GM12878 (cell line): ENCODE data around the gene GMDS. TPM values are rescaled to one million over a fixed set of nuclear protein-coding genes. Genes with fewer than 3 reads are reported as not detected.

Source experiments
- ATAC-seq: fragments of 200-7000 bp; cut with Tn5 transposase; 3 replicates; pipeline ENCODE4 v1.9.1; 2020; ENCODE audit warnings: mild to moderate bottlenecking, moderate library complexity
- BruUV-seq: library from RNA; stranded (reverse); fragments of 400-500 nt; replicated peaks from 2 replicates; lab custom pipeline; 2021; lab: Mats Ljungman, UMichigan
- CTCF ChIA-PET: fragments of 300-600 bp; sonication (Branson Sonifier 250); formaldehyde crosslinking; extraction: SDS; loops from one replicate; lab custom pipeline; 2021; ENCODE audit warnings: inconsistent platforms; lab: Yijun Ruan, JAX
- POLR2A ChIA-PET: fragments of 350-600 bp; formaldehyde crosslinking; extraction: SDS; loops from one replicate; lab custom pipeline; 2021; ENCODE audit warnings: inconsistent platforms; lab: Charles Lee
- RAD21 ChIA-PET: fragments of 300-600 bp; sonication (Branson Sonifier 250); formaldehyde crosslinking; loops from one replicate; lab custom pipeline; 2023; ENCODE audit warnings: antibody characterized with exemption; ENCODE audit not compliant: unreplicated experiment; lab: Charles Lee
- SMC1A ChIA-PET: fragments of 300-600 bp; sonication (Branson Sonifier 250); formaldehyde crosslinking; loops from one replicate; lab custom pipeline; 2023; ENCODE audit not compliant: unreplicated experiment, uncharacterized antibody; lab: Charles Lee
- DNase-seq: peaks from one replicate; pipeline ENCODE4 v3.0.0-alpha.2; 2011; ENCODE audit warnings: low read depth, low spot score
- FAIRE-seq: peaks from 3 replicates; lab custom pipeline; 2011; peaks lifted over from hg19 to GRCh38; lab: Jason Lieb, UNC
- H2AFZ ChIP-seq: 2 replicates; pipeline ENCODE4 v1.6.0; 2011; ENCODE audit warnings: low read depth, low read length, control low read depth; ENCODE audit not compliant: control insufficient read depth
- H3K27ac ChIP-seq: 2 replicates; pipeline ENCODE4 v1.5.1; 2011; ENCODE audit warnings: control low read depth; ENCODE audit not compliant: control insufficient read depth, insufficient read depth
- H3K27me3 ChIP-seq, 2 experiments: replicated peaks in 1 of 2; 2 replicates each; pipeline versions ENCODE4 v1.6.0 to v1.6.1; 2011; ENCODE audit warnings: low read length in 1 of 2; ENCODE audit not compliant: control insufficient read depth in 2 of 2, insufficient read depth in 2 of 2
- H3K36me3 ChIP-seq, 2 experiments: 2 replicates each; pipeline ENCODE4 v1.5.1; 2011; ENCODE audit warnings: low read length in 1 of 2; ENCODE audit not compliant: control insufficient read depth in 2 of 2, insufficient read depth in 2 of 2
- H3K4me1 ChIP-seq: 2 replicates; pipeline ENCODE4 v1.6.1; 2011; ENCODE audit warnings: mild to moderate bottlenecking, low read length, moderate library complexity, mixed read lengths; ENCODE audit not compliant: control insufficient read depth, insufficient read depth
- H3K4me2 ChIP-seq: 2 replicates; pipeline ENCODE4 v1.6.0; 2011; ENCODE audit warnings: control low read depth; ENCODE audit not compliant: control insufficient read depth, insufficient read depth
- H3K4me3 ChIP-seq: fragments of 200-600 bp; sonication (generic); 2 replicates; pipeline ENCODE4 v1.5.1; 2016
- H3K79me2 ChIP-seq: 2 replicates; pipeline ENCODE4 v1.6.0; 2011; ENCODE audit warnings: low read length; ENCODE audit not compliant: control insufficient read depth, insufficient read depth
- H3K9ac ChIP-seq: 2 replicates; pipeline ENCODE4 v1.8.0; 2011; ENCODE audit warnings: low read length, control low read depth, mixed read lengths; ENCODE audit not compliant: control insufficient read depth, insufficient read depth
- H3K9me3 ChIP-seq: replicated peaks from 3 replicates; pipeline ENCODE4 v1.5.1; 2011; ENCODE audit warnings: mild to moderate bottlenecking, low read length; ENCODE audit not compliant: control insufficient read depth, insufficient read depth
- H4K20me1 ChIP-seq: 2 replicates; pipeline ENCODE4 v1.6.0; 2011; ENCODE audit not compliant: control insufficient read depth, insufficient read depth
- BCL11A ChIP-seq: IDR thresholded peaks from 2 replicates; pipeline ENCODE4 v1.6.1; 2011; ENCODE audit warnings: low read depth, low read length
- BHLHE40 ChIP-seq, 2 experiments: fragments of 450-650 bp in 1 of 2; IDR thresholded peaks; 2 replicates each; pipeline ENCODE4 v1.6.1; 2011 to 2017; ENCODE audit warnings: low read depth in 2 of 2, borderline replicate concordance in 1 of 2, improper control_type of control experiment in 1 of 2, low read length in 1 of 2, mild to moderate bottlenecking in 1 of 2
- GATAD2B ChIP-seq: fragments of 450-650 bp; conservative IDR thresholded peaks from 2 replicates; pipeline ENCODE4 v1.6.1; 2017; ENCODE audit warnings: low read depth, mild to moderate bottlenecking, moderate library complexity
- MAX ChIP-seq: IDR thresholded peaks from 2 replicates; pipeline ENCODE4 v1.6.1; 2012; ENCODE audit warnings: low read depth, low read length, improper control_type of control experiment
- PBX3 ChIP-seq: IDR thresholded peaks from 2 replicates; pipeline ENCODE4 v1.6.1; 2011; ENCODE audit warnings: mild to moderate bottlenecking, low read depth, low read length, moderate library complexity; ENCODE audit not compliant: insufficient replicate concordance
- REST ChIP-seq: IDR thresholded peaks from 2 replicates; pipeline ENCODE4 v1.6.1; 2012; ENCODE audit warnings: mild to moderate bottlenecking, low read depth, low read length
- SIN3A ChIP-seq: IDR thresholded peaks from 2 replicates; pipeline ENCODE4 v1.6.1; 2012; ENCODE audit warnings: low read depth, low read length, improper control_type of control experiment
- SPI1 ChIP-seq: IDR thresholded peaks from 2 replicates; pipeline ENCODE4 v1.6.1; 2011; ENCODE audit warnings: low read depth, mild to moderate bottlenecking, low read length, moderate library complexity, borderline replicate concordance; ENCODE audit not compliant: insufficient read depth
- TBL1XR1 ChIP-seq: IDR thresholded peaks from 2 replicates; pipeline ENCODE4 v1.6.1; 2012; ENCODE audit warnings: low read depth, low read length, improper control_type of control experiment
- TCF7 ChIP-seq: IDR thresholded peaks from 2 replicates; pipeline ENCODE4 v1.6.1; 2014; ENCODE audit warnings: antibody characterized with exemption, borderline replicate concordance
- WGBS: methylation state at CpG from one replicate; pipeline ENCODE4 v1.1.6; 2016; ENCODE audit warnings: low lambda C conversion rate; ENCODE audit not compliant: insufficient replicate concordance, insufficient coverage; ENCODE audit errors: missing lambda C conversion rate; 5-methylcytosine and 5-hydroxymethylcytosine counted together
- in situ Hi-C: fragments of 300-500 bp; cut with MboI; formaldehyde crosslinking; loops from 9 replicates; pipeline ENCODE4 v1.14.3; 2018; ENCODE audit warnings: mixed read lengths
- intact Hi-C: fragments of 100-400 bp; cut with micrococcal nuclease; formaldehyde crosslinking; loops from one replicate; pipeline ENCODE4 v1.14.2; 2022; ENCODE audit not compliant: unreplicated experiment
- polyA plus RNA-seq, 11 experiments: library from polyadenylated mRNA; depleted of rRNA in 4 of 11; unstranded in 6 of 11; stranded (reverse) in 5 of 11; fragments of >200 nt; fragmentation: Nextera tagmentation in 4 of 11; fragmentation: Illumina TruSeq in 1 of 11; extraction: Ambion mirVana in 4 of 11; extraction: Trizol in 1 of 11; gene quantifications; 1 replicate in 1 of 11; 2 replicates in 10 of 11; pipeline versions ENCODE4 v1.2.1 to v1.2.3, GENCODE V29; 2011 to 2016; ENCODE audit warnings: inconsistent platforms in 2 of 11, missing spikeins in 2 of 11, low read depth in 1 of 11
- total RNA-seq, 4 experiments: library from RNA; depleted of rRNA in 3 of 4; stranded (reverse); fragments of >200 nt in 3 of 4; fragmentation: Illumina TruSeq in 1 of 4; extraction: Trizol in 1 of 4; gene quantifications; 2 replicates each; pipeline versions ENCODE4 v1.2.1 to v1.2.3, GENCODE V29; 2013 to 2021

Gene GMDS
- total and polyA plus RNA-seq, 10 of the 15 experiments (the other 5 are each of a cell fraction or from before 2014, with no cell fraction given) = 0.61 to 53.8 (median 29.3) TPM

- ATAC-seq = no peak
- Histone ChIP-seq H3K9ac (no peak overlapping the region), H3K36me3 (no peaks in the 10 kb centered on the region), H3K4me1 (peaks cover 13% of the 10 kb centered on the region), H2AFZ (no peak overlapping the region), H3K4me2 (no peak overlapping the region), H3K27ac (no peak overlapping the region), H3K27me3 (no peaks in the 10 kb centered on the region), H3K4me3 (no peak overlapping the region)
- in situ Hi-C loops = no loop called here
- CTCF ChIA-PET = interaction anchor here (1.0 kb wide), 1 partner anchor 20 kb away, joined by 3 read pairs; no protein-coding TSS in a partner anchor
- no TSS peak for BruUV-seq
- no peak for FAIRE-seq
- intact Hi-C loops = no loop called here
- TF ChIP-seq MAX (no peak), SPI1 (no peak), SIN3A (no peak), TCF7 (no peak)
- TF ChIP-seq, all 136 proteins: peak for 0
- ChIA-PET POLR2A (no interaction called here), SMC1A (interaction anchor here (0.9 kb wide), 1 partner anchor 74 kb away, joined by 3 read pairs; no protein-coding TSS in a partner anchor), RAD21 (interaction anchor here (0.8 kb wide), 1 partner anchor 60 kb away, joined by 3 read pairs; no protein-coding TSS in a partner anchor)
- no peaks in the 10 kb centered on the region for H3K9me3 ChIP-seq
- WGBS = 90% methylated on average over 7 of the region's 7 CpGs
- H3K79me2 ChIP-seq = no peaks in the 10 kb centered on the region
- DNase-seq = no peak
- H4K20me1 ChIP-seq = no peaks in the 10 kb centered on the region
Observed at GRCh38 chr6:1870932-1871331, 374.5 kb downstream of the GMDS start.

GRCh38 chr6:1870251-1870650 lies 375.2 kb downstream of the GMDS start:
- ChIA-PET SMC1A (interaction anchor here (0.9 to 1.9 kb wide), 2 partner anchors 10 to 73 kb away, joined by 3 to 5 read pairs; no protein-coding TSS in a partner anchor), RAD21 (interaction anchor here (0.6 to 1.5 kb wide), 3 partner anchors 14 to 245 kb away, joined by 3 to 4 read pairs (median 3); no protein-coding TSS in a partner anchor), CTCF (interaction anchor here (0.6 to 1.8 kb wide), 3 partner anchors 8 to 20 kb away, joined by 3 to 5 read pairs (median 3); no protein-coding TSS in a partner anchor), POLR2A (interaction anchor here (0.5 kb wide), 1 partner anchor 246 kb away, joined by 3 read pairs; no protein-coding TSS in a partner anchor)
- no peak for ATAC-seq
- Histone ChIP-seq H3K9ac (no peak overlapping the region), H3K9me3 (no peaks in the 10 kb centered on the region), H3K27me3 (no peaks in the 10 kb centered on the region), H2AFZ (no peak overlapping the region), H3K36me3 (no peaks in the 10 kb centered on the region), H3K4me3 (no peak overlapping the region), H3K27ac (no peak overlapping the region), H4K20me1 (no peaks in the 10 kb centered on the region), H3K4me1 (peaks cover 13% of the 10 kb centered on the region), H3K4me2 (no peak overlapping the region), H3K79me2 (no peaks in the 10 kb centered on the region)
- no TSS peak for BruUV-seq
- in situ Hi-C loops (no loop called here), intact Hi-C loops (no loop called here)
- no peak for DNase-seq
- 98% methylated on average over 5 of the region's 5 CpGs for WGBS
- FAIRE-seq = no peak
- TF ChIP-seq TBL1XR1 (no peak), BCL11A (no peak), PBX3 (no peak), GATAD2B (no peak), BHLHE40 (IDR thresholded peaks at IDR 0.05; ENCODE audit: borderline replicate concordance in 1 of 2, low read depth in 2 of 2, low read length in 1 of 2) (no peak), REST (no peak)
